Measurements from ENCODE around the gene TMEM17.

Gene TMEM17

GRCh38 chr2:62472312-62472711, 33.7 kb downstream of the TMEM17 start:
- DNase-seq (ENCODE audit: low spot score), result no peak

- DNase-seq (ENCODE audit: low spot score), result no peak
These were observed 34.2 kb downstream of the TMEM17 start for GRCh38 chr2:62471816-62472215.

- no peak for DNase-seq (ENCODE audit: low spot score)
These were observed 34.6 kb downstream of the TMEM17 start for GRCh38 chr2:62471404-62471803.

GRCh38 chr2:62469548-62469947, 36.4 kb downstream of the TMEM17 start:
- no peak for DNase-seq (ENCODE audit: low spot score)

GRCh38 chr2:62469114-62469513, 36.9 kb downstream of the TMEM17 start:
- no peak for DNase-seq (ENCODE audit: low spot score)

GRCh38 chr2:62467475-62468321, 38.3 kb downstream of the TMEM17 start:
- no peak for DNase-seq (ENCODE audit: low spot score)

GRCh38 chr2:62467100-62467474, 38.9 kb downstream of the TMEM17 start:
- no peak for DNase-seq (ENCODE audit: low spot score)

GRCh38 chr2:62466503-62466854, 39.5 kb downstream of the TMEM17 start:
- DNase-seq (ENCODE audit: low spot score), result no peak

- DNase-seq (ENCODE audit: low spot score), result no peak
These were observed 40.1 kb downstream of the TMEM17 start for GRCh38 chr2:62465741-62466502.

GRCh38 chr2:62465039-62465740, 40.8 kb downstream of the TMEM17 start:
- no peak for DNase-seq (ENCODE audit: low spot score)

GRCh38 chr2:62464221-62465007, 41.6 kb downstream of the TMEM17 start:
- no peak for DNase-seq (ENCODE audit: low spot score)

GRCh38 chr2:62462211-62462610, 43.8 kb downstream of the TMEM17 start:
- DNase-seq (ENCODE audit: low spot score), result no peak

- DNase-seq (ENCODE audit: low spot score), result no peak
These were observed 44.3 kb downstream of the TMEM17 start for GRCh38 chr2:62461707-62462106.

GRCh38 chr2:62461017-62461553, 44.9 kb downstream of the TMEM17 start:
- DNase-seq (ENCODE audit: low spot score), result no peak

- no peak for DNase-seq (ENCODE audit: low spot score)
These were observed 45.8 kb downstream of the TMEM17 start for GRCh38 chr2:62460175-62460574.

GRCh38 chr2:62459672-62460071, 46.3 kb downstream of the TMEM17 start:
- no peak for DNase-seq (ENCODE audit: low spot score)

GRCh38 chr2:62459106-62459505, 46.9 kb downstream of the TMEM17 start:
- no peak for DNase-seq (ENCODE audit: low spot score)

GRCh38 chr2:62458671-62459081, 47.3 kb downstream of the TMEM17 start:
- DNase-seq (ENCODE audit: low spot score), result no peak

- no peak for DNase-seq (ENCODE audit: low spot score)
These were observed 47.8 kb downstream of the TMEM17 start for GRCh38 chr2:62458206-62458641.

- no peak for DNase-seq (ENCODE audit: low spot score)
These were observed 48.4 kb downstream of the TMEM17 start for GRCh38 chr2:62457556-62457955.

GRCh38 chr2:62456721-62457539, 49.1 kb downstream of the TMEM17 start:
- peak; percentile 39 for DNase-seq (ENCODE audit: low spot score)

All from pons (tissue), 1 donor.